ENCODE measurements around the gene TBL2.
"Not testable (repeated sequence)": the region's sequence is repeated elsewhere in the genome, so short reads cannot be mapped to it uniquely, and the experiment has no call there.

Gene TBL2

GRCh38 chr7:73537051-73537450 is 41.3 kb downstream of the TBL2 start:
- H3K4me1 Mint-ChIP-seq: peaks cover 4% of the 10 kb centered on the region
- ATAC-seq (no peak), DNase-seq (ENCODE audit: low spot score in 2 of 2) (no peak)
- peaks cover 76% of the 10 kb centered on the region for H3K36me3 Mint-ChIP-seq
- H3K4me3 Mint-ChIP-seq: no peak overlapping the region
- no peak overlapping the region for H3K27ac Mint-ChIP-seq
- no peaks in the 10 kb centered on the region for H3K9me3 Mint-ChIP-seq

GRCh38 chr7:73536479-73536878 is 41.9 kb downstream of the TBL2 start:
- H3K36me3 Mint-ChIP-seq: peaks cover 71% of the 10 kb centered on the region
- H3K4me1 Mint-ChIP-seq: no peaks in the 10 kb centered on the region
- H3K27ac Mint-ChIP-seq: no peak overlapping the region
- no peak for ATAC-seq
- no peak overlapping the region for H3K4me3 Mint-ChIP-seq
- H3K9me3 Mint-ChIP-seq: no peaks in the 10 kb centered on the region
- DNase-seq (ENCODE audit: low spot score in 2 of 2): no peak

- H3K9me3 Mint-ChIP-seq; H3K4me3 Mint-ChIP-seq; H3K27ac Mint-ChIP-seq; DNase-seq (ENCODE audit: low spot score in 2 of 2); H3K4me1 Mint-ChIP-seq; ATAC-seq: not testable (repeated sequence)
- peaks cover 65% of the 10 kb centered on the region for H3K36me3 Mint-ChIP-seq
Measured at GRCh38 chr7:73535918-73536317, 42.5 kb downstream of the TBL2 start.

GRCh38 chr7:73533742-73534141 is 44.6 kb downstream of the TBL2 start:
- ATAC-seq (no peak), DNase-seq (ENCODE audit: low spot score in 2 of 2) (no peak)
- H3K36me3 Mint-ChIP-seq: peaks cover 43% of the 10 kb centered on the region
- no peak overlapping the region for H3K27ac Mint-ChIP-seq
- H3K4me1 Mint-ChIP-seq: no peaks in the 10 kb centered on the region
- H3K4me3 Mint-ChIP-seq: no peak overlapping the region
- no peaks in the 10 kb centered on the region for H3K9me3 Mint-ChIP-seq

- Mint-ChIP-seq H3K27ac (no peak overlapping the region), H3K4me3 (no peak overlapping the region), H3K4me1 (peaks cover 9% of the 10 kb centered on the region), H3K36me3 (peaks cover 28% of the 10 kb centered on the region), H3K9me3 (no peaks in the 10 kb centered on the region)
- no peak for ATAC-seq
- no peak for DNase-seq (ENCODE audit: low spot score in 2 of 2)
Measured at GRCh38 chr7:73532224-73532623, 46.2 kb downstream of the TBL2 start.

GRCh38 chr7:73530800-73531199 is 47.6 kb downstream of the TBL2 start:
- Mint-ChIP-seq H3K9me3 (no peaks in the 10 kb centered on the region), H3K4me1 (peaks cover 16% of the 10 kb centered on the region), H3K4me3 (no peak overlapping the region), H3K36me3 (peaks cover 14% of the 10 kb centered on the region), H3K27ac (no peak overlapping the region)
- ATAC-seq: no peak
- DNase-seq (ENCODE audit: low spot score in 2 of 2): no peak

GRCh38 chr7:73526896-73527821 is 51.2 kb downstream of the TBL2 start:
- Mint-ChIP-seq H3K4me1 (peaks cover 39% of the 10 kb centered on the region), H3K27ac (peak overlapping the region; percentile 78), H3K36me3 (peaks cover 7% of the 10 kb centered on the region), H3K4me3 (peak overlapping the region; percentile 26), H3K9me3 (no peaks in the 10 kb centered on the region)
- DNase-seq (ENCODE audit: low spot score in 2 of 2) (no peak), ATAC-seq (no peak)

GRCh38 chr7:73526158-73526494 is 52.3 kb downstream of the TBL2 start:
- ATAC-seq; DNase-seq (ENCODE audit: low spot score in 2 of 2); H3K9me3 Mint-ChIP-seq: not testable (repeated sequence)
- Mint-ChIP-seq H3K36me3 (peaks cover 14% of the 10 kb centered on the region), H3K4me3 (peak overlapping the region; percentile 60), H3K4me1 (peaks cover 40% of the 10 kb centered on the region), H3K27ac (peak overlapping the region; percentile 88)

GRCh38 chr7:73522105-73522872 is 56.1 kb downstream of the TBL2 start, which contains the start of gene BAZ1B:
TSS of gene BAZ1B (minus strand) at chr7:73522293. CDS start at chr7:73521933, 360 bp downstream.
- Mint-ChIP-seq H3K9me3 (no peaks in the 10 kb centered on the region), H3K27ac (peak within 1 kb of the TSS; percentile 94), H3K36me3 (peaks cover 53% of the 10 kb centered on the region), H3K4me1 (peaks cover 66% of the 10 kb centered on the region), H3K4me3 (peak within 1 kb of the TSS; percentile 82)
- DNase-seq (ENCODE audit: low spot score in 2 of 2) (peak; percentile 89 to 96), ATAC-seq (peak; percentile 95)

GRCh38 chr7:73521636-73522104 is 56.7 kb downstream of the TBL2 start:
- DNase-seq (ENCODE audit: low spot score in 2 of 2) (peak in 1 of 2 donors; percentile 82), ATAC-seq (peak; percentile 68)
- Mint-ChIP-seq H3K27ac (peak overlapping the region; percentile 94), H3K4me3 (peak overlapping the region; percentile 82), H3K9me3 (no peaks in the 10 kb centered on the region), H3K36me3 (peaks cover 59% of the 10 kb centered on the region), H3K4me1 (peaks cover 63% of the 10 kb centered on the region)

- DNase-seq (ENCODE audit: low spot score in 2 of 2): no peak
- peak overlapping the region; percentile 82 for H3K4me3 Mint-ChIP-seq
- peak overlapping the region; percentile 91 for H3K27ac Mint-ChIP-seq
- peaks cover 63% of the 10 kb centered on the region for H3K4me1 Mint-ChIP-seq
- ATAC-seq: no peak
- peaks cover 66% of the 10 kb centered on the region for H3K36me3 Mint-ChIP-seq
- H3K9me3 Mint-ChIP-seq: no peaks in the 10 kb centered on the region
Measured at GRCh38 chr7:73520673-73521635, 57.4 kb downstream of the TBL2 start.

GRCh38 chr7:73519867-73520672 is 58.3 kb downstream of the TBL2 start:
- DNase-seq (ENCODE audit: low spot score in 2 of 2) (peak in 1 of 2 donors; percentile 53), ATAC-seq (no peak)
- peak overlapping the region; percentile 82 for H3K4me3 Mint-ChIP-seq
- peak overlapping the region; percentile 91 for H3K27ac Mint-ChIP-seq
- H3K9me3 Mint-ChIP-seq: no peaks in the 10 kb centered on the region
- H3K36me3 Mint-ChIP-seq: peaks cover 75% of the 10 kb centered on the region
- peaks cover 57% of the 10 kb centered on the region for H3K4me1 Mint-ChIP-seq

GRCh38 chr7:73518470-73518869 is 59.9 kb downstream of the TBL2 start:
- Mint-ChIP-seq H3K9me3 (no peaks in the 10 kb centered on the region), H3K4me3 (peak overlapping the region; percentile 82), H3K4me1 (peaks cover 58% of the 10 kb centered on the region), H3K36me3 (peaks cover 91% of the 10 kb centered on the region), H3K27ac (peak overlapping the region; percentile 91)
- ATAC-seq (no peak), DNase-seq (ENCODE audit: low spot score in 2 of 2) (no peak)
